GM19438 (cell line): ENCODE data around the gene DAND5.

Source experiments
- ATAC-seq: cut with Tn5 transposase; IDR thresholded peaks from one replicate; pipeline ENCODE4 v1.9.1; 2021; ENCODE audit warnings: low read depth; ENCODE audit not compliant: unreplicated experiment

Gene DAND5

GRCh38 chr19:13019332-13019731 is 50.0 kb downstream of the DAND5 start:
- ATAC-seq, result no peak

GRCh38 chr19:13020002-13020414 is 50.6 kb downstream of the DAND5 start:
- ATAC-seq, result no peak

GRCh38 chr19:13022111-13022858 is 52.9 kb downstream of the DAND5 start:
- no peak for ATAC-seq

- no peak for ATAC-seq
These were observed 53.7 kb downstream of the DAND5 start for GRCh38 chr19:13022859-13023636.

- no peak for ATAC-seq
These were observed 54.3 kb downstream of the DAND5 start for GRCh38 chr19:13023656-13024055.
